OCI-LY7 (cell line): ENCODE results near the gene PUM2. TPM values are rescaled to one million over a fixed set of nuclear protein-coding genes. Genes with fewer than 3 reads are reported as not detected.

ENCODE experiments used
- BruUV-seq: library from RNA; stranded (reverse); fragments of 400-500 nt; replicated peaks from 2 replicates; lab custom pipeline; 2021; lab: Mats Ljungman, UMichigan
- CTCF ChIA-PET: fragments of 300-600 bp; sonication (Branson Sonifier 250); formaldehyde crosslinking; loops from one replicate; lab custom pipeline; 2022; ENCODE audit warnings: antibody characterized with exemption; ENCODE audit not compliant: unreplicated experiment; lab: Charles Lee
- POLR2A ChIA-PET: fragments of 300-600 bp; sonication (Branson Sonifier 250); formaldehyde crosslinking; loops from one replicate; lab custom pipeline; 2022; ENCODE audit warnings: antibody characterized with exemption; lab: Charles Lee
- DNase-seq: peaks from one replicate; pipeline ENCODE4 v3.0.0-alpha.2; 2015; ENCODE audit warnings: low spot score
- H2AFZ ChIP-seq: fragments of 200-600 bp; sonication (generic), shearing (Covaris generic); 2 replicates; pipeline ENCODE4 v1.6.1; 2014; ENCODE audit warnings: mild to moderate bottlenecking, antibody characterized with exemption, low read length, moderate library complexity
- H3K27ac ChIP-seq: fragments of 200-600 bp; sonication (generic); 2 replicates; pipeline ENCODE4 v1.5.1; 2014; ENCODE audit warnings: mixed run types, low read depth, mild to moderate bottlenecking, moderate library complexity, low read length, inconsistent platforms; ENCODE audit not compliant: poor library complexity, severe bottlenecking
- H3K36me3 ChIP-seq: fragments of 200-600 bp; sonication (generic); 2 replicates; pipeline ENCODE4 v1.6.1; 2014; ENCODE audit warnings: mild to moderate bottlenecking, antibody characterized with exemption, low read length, moderate library complexity, mixed read lengths; ENCODE audit not compliant: insufficient read depth
- H3K4me1 ChIP-seq: fragments of 200-600 bp; sonication (generic); 2 replicates; pipeline ENCODE4 v1.5.1; 2014; ENCODE audit warnings: mild to moderate bottlenecking, low read length; ENCODE audit not compliant: insufficient read depth, poor library complexity, severe bottlenecking
- H3K4me2 ChIP-seq: fragments of 200-600 bp; sonication (generic); 2 replicates; pipeline ENCODE4 v1.6.1; 2014; ENCODE audit warnings: mild to moderate bottlenecking, low read length
- H3K4me3 ChIP-seq: fragments of 200-600 bp; sonication (generic); 2 replicates; pipeline ENCODE4 v1.5.1; 2014; ENCODE audit warnings: mild to moderate bottlenecking, low read depth, low read length; ENCODE audit not compliant: poor library complexity, severe bottlenecking
- H3K79me2 ChIP-seq: fragments of 200-600 bp; sonication (generic); 2 replicates; pipeline ENCODE4 v1.6.1; 2016; ENCODE audit warnings: low read depth, mild to moderate bottlenecking, low read length, moderate library complexity, mixed read lengths; ENCODE audit not compliant: insufficient read depth
- H3K9me2 ChIP-seq: fragments of 200-600 bp; sonication (generic); 2 replicates; pipeline ENCODE4 v1.6.1; 2016; ENCODE audit warnings: mild to moderate bottlenecking, low read length, mixed read lengths; ENCODE audit not compliant: insufficient read depth
- H3K9me3 ChIP-seq: fragments of 200-600 bp; sonication (generic); 2 replicates; pipeline ENCODE4 v1.6.1; 2014; ENCODE audit warnings: mild to moderate bottlenecking, mixed run types, low read length, mixed read lengths
- H4K20me1 ChIP-seq: fragments of 200-600 bp; sonication (generic); 2 replicates; pipeline ENCODE4 v1.6.1; 2014; ENCODE audit warnings: mild to moderate bottlenecking, antibody characterized with exemption, low read length, moderate library complexity, mixed read lengths; ENCODE audit not compliant: insufficient read depth
- CTCF ChIP-seq: fragments of 200-600 bp; sonication (generic); conservative IDR thresholded peaks from 2 replicates; pipeline ENCODE4 v1.5.1; 2014; ENCODE audit warnings: mild to moderate bottlenecking, antibody characterized with exemption, low read length, moderate library complexity, mixed read lengths
- EZH2phosphoT487 ChIP-seq: fragments of 200-600 bp; sonication (generic); IDR thresholded peaks from 2 replicates; pipeline ENCODE4 v1.6.1; 2018; ENCODE audit warnings: low read depth, borderline replicate concordance, mild to moderate bottlenecking, mixed run types, antibody characterized with exemption, low read length, moderate library complexity, mixed read lengths
- intact Hi-C: fragments of 100-400 bp; cut with micrococcal nuclease; formaldehyde crosslinking; loops from one replicate; pipeline ENCODE4 v1.10.0; 2022; ENCODE audit not compliant: unreplicated experiment
- total RNA-seq, 2 experiments: library from RNA; depleted of rRNA in 1 of 2; stranded (reverse); fragments of >200 nt in 1 of 2; shearing (Covaris generic) in 1 of 2; gene quantifications; 2 replicates each; pipeline ENCODE4 v1.2.3, GENCODE V29; 2014 to 2022

Gene PUM2
- total RNA-seq, 2 experiments from 2014 or later: 48.2 to 122 TPM

- Histone ChIP-seq H3K4me1 (peaks cover 11% of the 10 kb centered on the region), H3K27ac (no peak overlapping the region), H3K4me2 (no peak overlapping the region), H3K36me3 (peaks cover 98% of the 10 kb centered on the region), H3K9me2 (no peaks in the 10 kb centered on the region), H3K4me3 (no peak overlapping the region), H4K20me1 (peaks cover 42% of the 10 kb centered on the region), H3K9me3 (no peaks in the 10 kb centered on the region), H3K79me2 (peaks cover 100% of the 10 kb centered on the region), H2AFZ (no peak overlapping the region)
- ChIA-PET CTCF (interaction anchor here (0.6 kb wide), 1 partner anchor 29 kb away, joined by 3 read pairs; no protein-coding TSS in a partner anchor), POLR2A (interaction anchor here (0.9 to 1.5 kb wide), 3 partner anchors 10 to 19 kb away, joined by 3 to 6 read pairs (median 4); no protein-coding TSS in a partner anchor)
- intact Hi-C loops: no loop called here
- no TSS peak for BruUV-seq
- TF ChIP-seq CTCF (no peak), EZH2phosphoT487 (no peak)
- DNase-seq: no peak
Observed at GRCh38 chr2:20322527-20323300, 27.9 kb downstream of the PUM2 start.

- no peak overlapping the region for H3K4me3 ChIP-seq
- no peak overlapping the region for H3K4me2 ChIP-seq
- BruUV-seq: no TSS peak
- ChIA-PET POLR2A (interaction anchor here (0.6 to 1.0 kb wide), 4 partner anchors 15 to 32 kb away, joined by 3 to 5 read pairs (median 4); no protein-coding TSS in a partner anchor), CTCF (interaction anchor here (1.1 kb wide), 1 partner anchor 9 kb away, joined by 4 read pairs; no protein-coding TSS in a partner anchor)
- DNase-seq: no peak
- TF ChIP-seq CTCF (no peak), EZH2phosphoT487 (no peak)
- H3K36me3 ChIP-seq: peaks cover 94% of the 10 kb centered on the region
- no peak overlapping the region for H2AFZ ChIP-seq
- peaks cover 8% of the 10 kb centered on the region for H3K4me1 ChIP-seq
- intact Hi-C loops: no loop called here
- no peak overlapping the region for H3K27ac ChIP-seq
- no peaks in the 10 kb centered on the region for H3K9me2 ChIP-seq
- no peaks in the 10 kb centered on the region for H3K9me3 ChIP-seq
- peaks cover 84% of the 10 kb centered on the region for H3K79me2 ChIP-seq
- H4K20me1 ChIP-seq: peaks cover 28% of the 10 kb centered on the region
Observed at GRCh38 chr2:20317690-20318089, 33.0 kb downstream of the PUM2 start.

- Histone ChIP-seq H3K9me3 (no peaks in the 10 kb centered on the region), H3K9me2 (no peaks in the 10 kb centered on the region), H3K36me3 (peaks cover 94% of the 10 kb centered on the region), H3K4me2 (no peak overlapping the region), H3K27ac (no peak overlapping the region), H3K4me3 (no peak overlapping the region), H2AFZ (no peak overlapping the region), H3K79me2 (peaks cover 83% of the 10 kb centered on the region), H3K4me1 (peaks cover 8% of the 10 kb centered on the region), H4K20me1 (peaks cover 26% of the 10 kb centered on the region)
- no peak for DNase-seq
- ChIA-PET POLR2A (interaction anchor here (1.0 to 1.5 kb wide), 4 partner anchors 15 to 41 kb away, joined by 3 to 5 read pairs (median 4); no protein-coding TSS in a partner anchor), CTCF (no interaction called here)
- intact Hi-C loops: no loop called here
- TF ChIP-seq CTCF (no peak), EZH2phosphoT487 (no peak)
- no TSS peak for BruUV-seq
Observed at GRCh38 chr2:20317197-20317596, 33.4 kb downstream of the PUM2 start.
